Liver (tissue), 3 donors: ENCODE data around the gene BCL10.

Source experiments
- GABPA ChIP-seq, 2 donors: IDR thresholded peaks in 1 of 2; conservative IDR thresholded peaks in 1 of 2; 2 replicates each; pipeline ENCODE4 v1.6.1; 2016; ENCODE audit warnings: antibody characterized with exemption in 2 of 2, mild to moderate bottlenecking in 1 of 2, moderate library complexity in 1 of 2
- HNF4A ChIP-seq, 2 donors: conservative IDR thresholded peaks; 2 replicates each; pipeline ENCODE4 v1.6.1; 2016; ENCODE audit warnings: antibody characterized with exemption in 2 of 2, mild to moderate bottlenecking in 2 of 2
- SP1 ChIP-seq: IDR thresholded peaks from 2 replicates; pipeline ENCODE4 v1.6.1; 2018; ENCODE audit warnings: antibody characterized with exemption, mild to moderate bottlenecking
- TAF1 ChIP-seq: conservative IDR thresholded peaks from 2 replicates; pipeline ENCODE4 v1.6.1; 2016; ENCODE audit warnings: antibody characterized with exemption, mild to moderate bottlenecking
- TF ChIP-seq, protein P1 (sequence below): IDR thresholded peaks from 2 replicates; pipeline ENCODE4 v1.6.1; 2016; ENCODE audit warnings: antibody characterized with exemption, mild to moderate bottlenecking
- TF ChIP-seq, protein P2 (sequence below): fragments of 150-350 bp; IDR thresholded peaks from 2 replicates; pipeline ENCODE4 v1.5.1; 2017; ENCODE audit warnings: improper control_type of control experiment, low read depth, low read length; ENCODE audit not compliant: missing input control
- TF ChIP-seq, protein P3 (sequence below): IDR thresholded peaks from 2 replicates; pipeline ENCODE4 v1.6.1; 2016; ENCODE audit warnings: antibody characterized with exemption
- donor health status: healthy.
- donor health status: healthy.

DNA sequence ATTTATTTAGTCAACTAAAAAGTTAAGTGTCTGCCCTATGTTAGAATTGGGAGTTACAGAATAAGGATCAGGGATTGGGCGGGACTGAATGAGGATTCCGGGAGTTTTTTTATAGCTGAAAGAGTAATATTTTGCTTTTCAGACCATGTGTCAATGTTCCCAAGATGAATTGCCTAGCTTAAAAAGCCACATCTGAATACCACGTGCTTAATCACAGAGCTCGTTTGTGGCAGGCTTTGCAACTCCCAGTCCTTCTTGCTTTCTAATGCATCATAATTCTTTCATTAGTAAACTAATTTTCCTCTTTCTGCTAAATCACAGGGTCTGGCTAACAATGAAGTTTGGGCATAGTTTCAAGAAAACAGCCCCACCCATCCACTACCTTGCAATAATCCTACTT lies 4.2 kb upstream of the BCL10 start:
- TF ChIP-seq TAF1 (no peak), HNF4A (conservative IDR thresholded peaks at IDR 0.05) (no peak), GABPA (IDR thresholded peaks at IDR 0.05 in 1 of 2, conservative IDR thresholded peaks at IDR 0.05 in 1 of 2) (no peak), SP1 (no peak)
- TF ChIP-seq, protein P1, sequence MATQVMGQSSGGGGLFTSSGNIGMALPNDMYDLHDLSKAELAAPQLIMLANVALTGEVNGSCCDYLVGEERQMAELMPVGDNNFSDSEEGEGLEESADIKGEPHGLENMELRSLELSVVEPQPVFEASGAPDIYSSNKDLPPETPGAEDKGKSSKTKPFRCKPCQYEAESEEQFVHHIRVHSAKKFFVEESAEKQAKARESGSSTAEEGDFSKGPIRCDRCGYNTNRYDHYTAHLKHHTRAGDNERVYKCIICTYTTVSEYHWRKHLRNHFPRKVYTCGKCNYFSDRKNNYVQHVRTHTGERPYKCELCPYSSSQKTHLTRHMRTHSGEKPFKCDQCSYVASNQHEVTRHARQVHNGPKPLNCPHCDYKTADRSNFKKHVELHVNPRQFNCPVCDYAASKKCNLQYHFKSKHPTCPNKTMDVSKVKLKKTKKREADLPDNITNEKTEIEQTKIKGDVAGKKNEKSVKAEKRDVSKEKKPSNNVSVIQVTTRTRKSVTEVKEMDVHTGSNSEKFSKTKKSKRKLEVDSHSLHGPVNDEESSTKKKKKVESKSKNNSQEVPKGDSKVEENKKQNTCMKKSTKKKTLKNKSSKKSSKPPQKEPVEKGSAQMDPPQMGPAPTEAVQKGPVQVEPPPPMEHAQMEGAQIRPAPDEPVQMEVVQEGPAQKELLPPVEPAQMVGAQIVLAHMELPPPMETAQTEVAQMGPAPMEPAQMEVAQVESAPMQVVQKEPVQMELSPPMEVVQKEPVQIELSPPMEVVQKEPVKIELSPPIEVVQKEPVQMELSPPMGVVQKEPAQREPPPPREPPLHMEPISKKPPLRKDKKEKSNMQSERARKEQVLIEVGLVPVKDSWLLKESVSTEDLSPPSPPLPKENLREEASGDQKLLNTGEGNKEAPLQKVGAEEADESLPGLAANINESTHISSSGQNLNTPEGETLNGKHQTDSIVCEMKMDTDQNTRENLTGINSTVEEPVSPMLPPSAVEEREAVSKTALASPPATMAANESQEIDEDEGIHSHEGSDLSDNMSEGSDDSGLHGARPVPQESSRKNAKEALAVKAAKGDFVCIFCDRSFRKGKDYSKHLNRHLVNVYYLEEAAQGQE, result no peak
- TF ChIP-seq, protein P2, sequence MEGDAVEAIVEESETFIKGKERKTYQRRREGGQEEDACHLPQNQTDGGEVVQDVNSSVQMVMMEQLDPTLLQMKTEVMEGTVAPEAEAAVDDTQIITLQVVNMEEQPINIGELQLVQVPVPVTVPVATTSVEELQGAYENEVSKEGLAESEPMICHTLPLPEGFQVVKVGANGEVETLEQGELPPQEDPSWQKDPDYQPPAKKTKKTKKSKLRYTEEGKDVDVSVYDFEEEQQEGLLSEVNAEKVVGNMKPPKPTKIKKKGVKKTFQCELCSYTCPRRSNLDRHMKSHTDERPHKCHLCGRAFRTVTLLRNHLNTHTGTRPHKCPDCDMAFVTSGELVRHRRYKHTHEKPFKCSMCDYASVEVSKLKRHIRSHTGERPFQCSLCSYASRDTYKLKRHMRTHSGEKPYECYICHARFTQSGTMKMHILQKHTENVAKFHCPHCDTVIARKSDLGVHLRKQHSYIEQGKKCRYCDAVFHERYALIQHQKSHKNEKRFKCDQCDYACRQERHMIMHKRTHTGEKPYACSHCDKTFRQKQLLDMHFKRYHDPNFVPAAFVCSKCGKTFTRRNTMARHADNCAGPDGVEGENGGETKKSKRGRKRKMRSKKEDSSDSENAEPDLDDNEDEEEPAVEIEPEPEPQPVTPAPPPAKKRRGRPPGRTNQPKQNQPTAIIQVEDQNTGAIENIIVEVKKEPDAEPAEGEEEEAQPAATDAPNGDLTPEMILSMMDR, result no peak
- TF ChIP-seq, protein P3, sequence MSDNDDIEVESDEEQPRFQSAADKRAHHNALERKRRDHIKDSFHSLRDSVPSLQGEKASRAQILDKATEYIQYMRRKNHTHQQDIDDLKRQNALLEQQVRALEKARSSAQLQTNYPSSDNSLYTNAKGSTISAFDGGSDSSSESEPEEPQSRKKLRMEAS, result no peak
